Subcutaneous adipose tissue (tissue), 4 donors: ENCODE measurements around the gene EVL. TPM values are rescaled to one million over a fixed set of nuclear protein-coding genes. Genes with fewer than 3 reads are reported as not detected.

Experiments used
- CTCF ChIP-seq: fragments of 450-650 bp; IDR thresholded peaks from one replicate; pipeline ENCODE4 v1.5.1; 2016; ENCODE audit warnings: low read depth, mild to moderate bottlenecking, control low read depth, antibody characterized with exemption, moderate library complexity
- total RNA-seq, 4 donors: library from RNA; depleted of rRNA; stranded (reverse); fragments of >200 nt; gene quantifications; one replicate each; pipeline ENCODE4 v1.1.0, GENCODE V29; 2016

EVL gene
- total RNA-seq, 4 donors from 2014 or later: 36.7 to 108 (median 46.5) TPM

GRCh38 chr14:100115726-100116125 is 50.5 kb downstream of the EVL start:
- TF ChIP-seq CTCF: no peak

GRCh38 chr14:100116134-100116533 is 50.9 kb downstream of the EVL start:
- TF ChIP-seq CTCF: no peak

- TF ChIP-seq CTCF: no peak
These were observed 51.8 kb downstream of the EVL start for GRCh38 chr14:100117026-100117425.

- no peak for TF ChIP-seq CTCF
These were observed 52.6 kb downstream of the EVL start for GRCh38 chr14:100117633-100118395.

GRCh38 chr14:100118396-100119011 is 53.3 kb downstream of the EVL start:
- TF ChIP-seq CTCF: no peak

- TF ChIP-seq CTCF: no peak
These were observed 54.0 kb downstream of the EVL start for GRCh38 chr14:100119251-100119650.

- TF ChIP-seq CTCF: no peak
These were observed 55.5 kb downstream of the EVL start for GRCh38 chr14:100120522-100121269.
